Glomerular visceral epithelial cell (primary cell): ENCODE data around the gene BRD2.

Experiments
- DNase-seq: peaks from one replicate; pipeline ENCODE4 v3.0.0-alpha.2; 2016; ENCODE audit errors: extremely low spot score

The BRD2 gene

GRCh38 chr6:32949113-32949512 is 19.3 kb upstream of the BRD2 start:
- no peak for DNase-seq

- no peak for DNase-seq
Observed at GRCh38 chr6:32950010-32950409, 18.4 kb upstream of the BRD2 start.

- DNase-seq: no peak
Observed at GRCh38 chr6:32950449-32950848, 17.9 kb upstream of the BRD2 start.

GRCh38 chr6:32952817-32953739 is 15.3 kb upstream of the BRD2 start, which contains the start of gene HLA-DMA:
Gene HLA-DMA (minus strand): TSS chr6:32953097. CDS start chr6:32953036, 61 bp downstream.
- peak; percentile 94 for DNase-seq

- no peak for DNase-seq
Observed at GRCh38 chr6:32953775-32954174, 14.6 kb upstream of the BRD2 start.

GRCh38 chr6:32954267-32954666 is 14.1 kb upstream of the BRD2 start:
- DNase-seq: no peak

GRCh38 chr6:32954986-32955802 is 13.2 kb upstream of the BRD2 start:
- no peak for DNase-seq

- DNase-seq: no peak
Observed at GRCh38 chr6:32956176-32956575, 12.2 kb upstream of the BRD2 start.

- no peak for DNase-seq
Observed at GRCh38 chr6:32960563-32960962, 7.8 kb upstream of the BRD2 start.

- no peak for DNase-seq
Observed at GRCh38 chr6:32962213-32962826, 6.1 kb upstream of the BRD2 start.

GRCh38 chr6:32963866-32964265 is 4.5 kb upstream of the BRD2 start:
- DNase-seq: no peak

- no peak for DNase-seq
Observed at GRCh38 chr6:32964776-32965175, 3.6 kb upstream of the BRD2 start.

- DNase-seq: peak; percentile 58
Observed at GRCh38 chr6:32967151-32968091, 973 bp upstream of the BRD2 start.

- peak; percentile 90 for DNase-seq
Observed at GRCh38 chr6:32968867-32969684, 682 bp downstream of the BRD2 start.

GRCh38 chr6:32969685-32970412 is 1.5 kb downstream of the BRD2 start:
- DNase-seq: peak; percentile 87

GRCh38 chr6:32970413-32971241 is 2.2 kb downstream of the BRD2 start:
- DNase-seq: peak; percentile 93

GRCh38 chr6:32971242-32971580 is 2.8 kb downstream of the BRD2 start:
- no peak for DNase-seq

GRCh38 chr6:32971581-32972352 is 3.4 kb downstream of the BRD2 start:
- DNase-seq: peak; percentile 100
